Anterior cingulate cortex (tissue), 58 donors: ENCODE measurements around the gene OR10S1.
"Not testable (repeated sequence)": the region's sequence is repeated elsewhere in the genome, so short reads cannot be mapped to it uniquely, and the experiment has no call there.

Experiments used
- DNase-seq, 58 donors: peaks; one replicate each; lab custom pipeline; 2025; lab: John Stamatoyannopoulos, UW

Gene OR10S1

DNA sequence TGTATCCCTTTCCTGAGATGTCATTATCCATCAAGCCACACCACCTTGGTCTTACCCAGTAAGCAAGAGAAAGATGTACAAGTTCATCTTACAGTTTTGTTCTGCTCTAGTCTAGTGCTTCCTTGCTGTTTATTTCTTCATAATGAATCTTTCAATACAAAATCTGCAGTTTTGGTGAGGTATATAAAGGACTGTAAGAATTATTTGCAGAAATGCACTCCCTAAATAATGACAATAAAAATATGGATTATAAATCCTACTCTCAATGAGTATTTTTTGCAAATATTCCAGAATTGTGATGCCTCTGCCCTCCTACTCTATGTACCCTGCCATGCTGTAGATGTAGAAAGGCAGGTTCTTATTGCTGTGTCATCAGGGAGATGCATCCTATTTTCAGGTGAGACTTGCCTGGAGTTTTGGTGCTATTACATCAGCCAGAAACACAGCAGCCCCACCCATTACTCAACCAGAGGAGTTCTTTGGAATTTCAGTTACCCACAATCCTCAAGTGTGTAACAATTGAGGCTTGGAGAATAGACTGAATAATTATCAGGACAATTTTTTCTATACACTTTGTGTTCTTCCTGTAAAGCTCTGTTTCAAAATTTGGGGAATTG, at the start of gene OR10S1:
TSS of gene OR10S1 (minus strand) at position 51 of the 617 bp plus-strand sequence. CDS start 117 bp downstream, outside the sequence.
- no peak for DNase-seq

GRCh38 chr11:124026498-124026897, 48.9 kb upstream of the OR10S1 start, which contains the start of gene OR10G8:
Gene OR10G8, plus strand, starts transcription at chr11:124026798. Its CDS starts 2,825 bp downstream, at chr11:124029623.
- no peak for DNase-seq

GRCh38 chr11:124015837-124016236, 38.3 kb upstream of the OR10S1 start:
- DNase-seq, result not testable (repeated sequence)

- DNase-seq, result no peak
Measured at GRCh38 chr11:124012697-124013096, 35.1 kb upstream of the OR10S1 start, which contains the start of gene OR10G4. Gene OR10G4, plus strand, starts transcription at chr11:124012997. Its CDS starts 2,578 bp downstream, at chr11:124015575.

GRCh38 chr11:123995119-123995518, 17.5 kb upstream of the OR10S1 start, which contains the start of gene OR10G6:
Gene OR10G6, minus strand, starts transcription at chr11:123995161. Its CDS starts 0 bp downstream, at chr11:123995161.
- no peak for DNase-seq

DNA sequence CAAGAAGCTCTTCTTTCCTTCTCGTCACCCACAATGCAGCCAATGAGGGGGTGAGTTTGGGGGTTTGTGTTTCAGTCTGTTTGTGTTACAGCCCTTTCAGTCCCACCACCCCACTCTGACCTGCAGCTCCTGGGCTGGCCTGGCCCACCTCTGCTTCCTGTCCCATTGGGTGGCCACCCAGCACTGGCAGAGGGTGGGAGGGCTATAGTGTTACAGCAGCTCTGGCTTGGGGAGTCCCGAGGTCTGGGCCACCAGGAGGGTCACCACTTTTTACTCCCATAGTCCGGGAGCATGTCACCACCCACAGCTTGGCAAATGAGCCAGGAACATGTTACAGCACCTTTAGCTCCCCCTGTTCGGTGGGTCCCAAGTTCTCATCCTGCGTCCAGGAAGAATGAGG, 1.7 kb upstream of the OR10S1 start:
- DNase-seq, result no peak

DNA sequence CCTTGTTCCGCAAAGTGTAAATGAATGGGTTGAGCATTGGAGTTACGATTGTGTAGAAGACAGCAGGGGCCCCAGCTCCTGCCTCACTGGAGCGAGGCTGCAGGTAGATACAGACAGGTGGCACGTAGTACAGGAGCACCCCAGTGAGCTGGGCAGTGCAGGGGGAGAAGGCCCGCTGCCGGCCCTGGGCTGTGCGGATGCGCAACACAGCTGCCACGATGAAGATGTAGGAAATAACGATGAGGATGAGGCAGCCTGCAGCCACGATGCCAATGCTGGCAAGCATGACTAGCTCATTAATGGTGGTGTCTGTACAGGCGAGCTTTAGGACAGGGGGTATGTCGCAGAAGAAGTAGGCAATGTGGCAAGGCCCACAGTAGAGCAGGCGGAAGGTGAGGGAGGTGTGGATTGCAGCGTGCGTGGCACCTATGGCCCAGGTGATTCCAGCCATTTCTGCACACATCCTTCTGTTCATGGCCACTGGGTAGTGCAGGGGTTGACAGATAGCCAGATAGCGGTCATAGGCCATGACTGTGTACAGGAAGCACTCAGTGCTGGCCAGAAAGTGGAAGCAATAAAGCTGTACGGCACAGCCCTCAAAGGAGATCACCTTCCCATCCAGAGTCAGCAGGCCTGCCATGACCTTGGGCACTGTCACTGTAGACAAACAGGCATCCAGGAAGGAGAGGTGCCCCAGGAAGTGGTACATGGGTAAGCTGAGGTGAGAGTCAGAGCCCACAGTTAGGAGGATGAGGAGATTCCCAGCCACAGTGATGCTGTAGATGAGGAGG, 616 bp downstream of the OR10S1 start:
- DNase-seq, result no peak

- DNase-seq, result no peak
Measured at GRCh38 chr11:123973816-123974215, 3.8 kb downstream of the OR10S1 start.

GRCh38 chr11:123956752-123957151, 20.8 kb downstream of the OR10S1 start:
- no peak for DNase-seq

DNA sequence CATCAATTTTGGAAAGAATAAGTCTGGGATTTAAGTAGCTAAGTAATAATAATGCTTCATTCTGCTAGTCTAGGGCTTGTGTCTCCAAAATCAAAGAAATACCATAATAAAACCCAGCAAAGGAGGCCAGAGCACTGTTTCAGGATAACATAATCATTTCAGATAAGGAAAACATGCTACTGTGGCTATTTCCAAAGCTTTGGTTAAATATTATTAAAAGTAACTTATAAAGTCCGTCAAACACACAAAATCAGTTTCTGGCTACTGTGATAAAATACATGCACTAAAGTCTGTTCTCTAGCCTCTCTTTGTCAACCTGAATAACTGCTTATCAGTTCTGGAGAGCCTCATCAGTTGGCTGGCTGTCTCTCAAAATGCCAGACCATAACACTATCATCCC, 32.4 kb downstream of the OR10S1 start:
- DNase-seq, result no peak

DNA sequence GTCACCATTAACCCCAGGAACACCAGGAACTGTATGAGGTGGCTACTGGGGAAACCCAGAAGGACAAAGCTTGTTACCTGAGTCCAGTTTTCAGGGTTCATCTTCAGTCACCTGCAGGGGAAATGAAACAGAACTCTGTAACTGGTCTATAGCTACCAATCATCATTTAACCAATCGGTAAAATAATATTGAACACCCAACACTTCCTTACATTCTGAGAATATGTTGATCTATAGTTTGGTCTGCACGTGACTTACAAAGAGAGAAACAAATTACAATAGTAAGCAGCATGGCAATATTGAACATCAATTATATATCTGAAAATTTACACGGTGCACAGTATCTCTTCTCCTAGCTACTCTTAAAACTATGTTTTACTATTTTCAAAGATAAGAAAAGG, 33.8 kb downstream of the OR10S1 start, which contains the start of gene OR6T1:
TSS of gene OR6T1 (minus strand) at position 101 of the 400 bp plus-strand sequence. CDS start at position 101, 0 bp downstream.
- no peak for DNase-seq

DNA sequence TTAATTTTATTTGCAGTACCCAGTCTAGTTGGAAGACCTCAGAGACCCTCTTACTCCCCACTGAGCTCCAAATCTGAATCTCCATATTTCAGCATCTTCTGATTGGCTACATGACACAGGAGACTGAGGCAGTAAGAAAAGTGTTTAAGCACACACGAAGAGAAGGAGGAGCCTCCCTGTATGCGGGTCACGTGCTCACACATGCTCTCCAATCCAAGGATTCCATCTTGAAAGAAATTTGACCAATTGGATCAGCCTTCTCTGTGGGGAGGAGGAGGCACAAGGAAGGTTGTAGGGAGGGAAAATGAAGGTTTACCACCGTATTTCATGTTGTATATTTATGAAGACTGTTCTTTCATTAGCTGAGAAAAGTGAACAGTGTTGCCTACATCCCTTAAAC, 35.2 kb downstream of the OR10S1 start:
- no peak for DNase-seq

DNA sequence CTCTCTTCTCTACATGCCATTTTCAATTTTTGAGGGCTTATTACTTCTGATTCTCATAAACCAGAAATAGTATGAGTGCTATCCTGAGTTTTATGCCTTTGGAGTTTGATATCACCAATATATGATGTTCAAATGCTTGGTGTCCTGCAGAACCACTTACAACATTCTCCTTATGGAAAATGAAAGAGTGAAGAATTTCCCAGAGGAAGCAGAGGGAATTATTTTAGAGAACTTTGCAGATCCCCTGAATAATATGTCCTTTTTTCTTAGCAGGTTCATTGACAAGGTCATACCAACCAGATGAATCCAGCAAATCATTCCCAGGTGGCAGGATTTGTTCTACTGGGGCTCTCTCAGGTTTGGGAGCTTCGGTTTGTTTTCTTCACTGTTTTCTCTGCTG, 38.3 kb downstream of the OR10S1 start, which contains the start of gene OR4D5:
TSS of gene OR4D5 (plus strand) at position 301 of the 400 bp plus-strand sequence. CDS start at position 301, 0 bp downstream.
- no peak for DNase-seq
